BE2C (cell line): ENCODE results near the gene SUPV3L1.

Source experiments
- DNase-seq: peaks from one replicate; pipeline ENCODE4 v3.0.0-alpha.2; 2020
- H3K27me3 ChIP-seq: fragments of 250-450 bp; sonication (Bioruptor Pico); 2 replicates; pipeline ENCODE4 v1.5.1; 2020; ENCODE audit warnings: mild to moderate bottlenecking
- H3K36me3 ChIP-seq: fragments of 250-450 bp; sonication (Bioruptor Pico); 2 replicates; pipeline ENCODE4 v1.5.1; 2020; ENCODE audit warnings: mild to moderate bottlenecking
- H3K4me1 ChIP-seq: fragments of 250-450 bp; sonication (Bioruptor Pico); 2 replicates; pipeline ENCODE4 v1.5.1; 2020
- H3K4me3 ChIP-seq: 2 replicates; pipeline ENCODE4 v1.5.1; 2011; ENCODE audit warnings: low read depth, low read length
- H3K9me3 ChIP-seq: fragments of 250-450 bp; sonication (Bioruptor Pico); 2 replicates; pipeline ENCODE4 v1.5.1; 2020
- TF ChIP-seq, protein P1 (sequence below): IDR thresholded peaks from 2 replicates; pipeline ENCODE4 v1.5.1; 2012; ENCODE audit warnings: mild to moderate bottlenecking, low read depth, low read length

SUPV3L1 gene

DNA sequence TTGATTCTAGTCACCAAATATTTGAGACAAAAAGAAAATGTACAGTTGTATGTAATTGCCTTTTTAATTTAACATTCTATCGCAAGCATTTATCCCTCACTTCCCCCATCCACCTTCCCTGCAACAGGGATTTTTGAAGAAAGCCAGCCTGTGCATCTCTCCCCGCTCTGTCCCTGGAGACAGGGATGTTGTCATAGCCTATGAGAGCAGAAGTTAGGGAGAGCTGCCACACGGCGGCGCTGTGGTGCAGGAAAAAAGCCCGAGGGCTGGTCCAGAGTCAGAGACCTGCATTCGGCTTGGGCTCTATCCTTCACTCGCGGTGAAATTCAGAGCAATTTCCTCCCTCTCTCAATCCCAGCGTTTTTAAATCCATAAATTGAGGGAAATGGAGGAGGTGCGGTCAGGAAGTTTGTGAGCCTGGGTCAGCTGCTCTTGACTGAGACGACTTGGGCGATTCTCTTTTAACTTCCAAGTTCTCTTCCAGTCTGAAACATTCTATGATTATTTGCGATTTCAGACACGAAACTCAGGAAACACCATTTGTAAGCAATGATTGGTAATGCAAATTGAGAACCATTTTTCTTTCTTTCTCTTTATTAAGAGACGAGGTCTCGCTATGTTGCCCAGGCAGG, 57.6 kb downstream of the SUPV3L1 start:
- peak; percentile 86 for DNase-seq
- Histone ChIP-seq H3K36me3 (no peaks in the 10 kb centered on the region), H3K27me3 (no peaks in the 10 kb centered on the region), H3K4me1 (no peaks in the 10 kb centered on the region), H3K4me3 (no peak overlapping the region), H3K9me3 (no peaks in the 10 kb centered on the region)
- TF ChIP-seq, protein P1, sequence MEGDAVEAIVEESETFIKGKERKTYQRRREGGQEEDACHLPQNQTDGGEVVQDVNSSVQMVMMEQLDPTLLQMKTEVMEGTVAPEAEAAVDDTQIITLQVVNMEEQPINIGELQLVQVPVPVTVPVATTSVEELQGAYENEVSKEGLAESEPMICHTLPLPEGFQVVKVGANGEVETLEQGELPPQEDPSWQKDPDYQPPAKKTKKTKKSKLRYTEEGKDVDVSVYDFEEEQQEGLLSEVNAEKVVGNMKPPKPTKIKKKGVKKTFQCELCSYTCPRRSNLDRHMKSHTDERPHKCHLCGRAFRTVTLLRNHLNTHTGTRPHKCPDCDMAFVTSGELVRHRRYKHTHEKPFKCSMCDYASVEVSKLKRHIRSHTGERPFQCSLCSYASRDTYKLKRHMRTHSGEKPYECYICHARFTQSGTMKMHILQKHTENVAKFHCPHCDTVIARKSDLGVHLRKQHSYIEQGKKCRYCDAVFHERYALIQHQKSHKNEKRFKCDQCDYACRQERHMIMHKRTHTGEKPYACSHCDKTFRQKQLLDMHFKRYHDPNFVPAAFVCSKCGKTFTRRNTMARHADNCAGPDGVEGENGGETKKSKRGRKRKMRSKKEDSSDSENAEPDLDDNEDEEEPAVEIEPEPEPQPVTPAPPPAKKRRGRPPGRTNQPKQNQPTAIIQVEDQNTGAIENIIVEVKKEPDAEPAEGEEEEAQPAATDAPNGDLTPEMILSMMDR = peak; percentile 93

DNA sequence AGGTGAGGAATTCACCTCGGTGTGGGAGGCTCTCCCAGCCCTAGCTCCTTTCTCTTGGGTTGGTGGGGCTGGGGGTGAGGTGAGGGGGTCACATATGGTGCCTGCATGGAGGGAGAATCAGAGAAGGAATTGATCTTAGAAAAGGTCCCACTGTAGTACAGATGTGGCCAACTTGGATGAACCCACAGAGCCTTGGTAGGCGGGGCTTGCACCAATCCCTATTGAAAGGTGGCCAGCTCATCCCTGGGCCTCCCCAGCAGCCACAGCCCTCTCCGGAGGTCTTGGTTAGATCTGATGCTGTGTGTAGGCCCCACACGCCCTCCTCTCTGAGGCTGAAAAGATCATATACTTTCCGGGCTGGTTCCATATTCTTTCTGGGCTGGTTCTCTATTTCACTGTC, 59.1 kb downstream of the SUPV3L1 start:
- Histone ChIP-seq H3K27me3 (no peaks in the 10 kb centered on the region), H3K9me3 (no peaks in the 10 kb centered on the region), H3K36me3 (no peaks in the 10 kb centered on the region), H3K4me3 (no peak overlapping the region), H3K4me1 (no peaks in the 10 kb centered on the region)
- TF ChIP-seq, protein P1 = no peak
- DNase-seq = no peak

DNA sequence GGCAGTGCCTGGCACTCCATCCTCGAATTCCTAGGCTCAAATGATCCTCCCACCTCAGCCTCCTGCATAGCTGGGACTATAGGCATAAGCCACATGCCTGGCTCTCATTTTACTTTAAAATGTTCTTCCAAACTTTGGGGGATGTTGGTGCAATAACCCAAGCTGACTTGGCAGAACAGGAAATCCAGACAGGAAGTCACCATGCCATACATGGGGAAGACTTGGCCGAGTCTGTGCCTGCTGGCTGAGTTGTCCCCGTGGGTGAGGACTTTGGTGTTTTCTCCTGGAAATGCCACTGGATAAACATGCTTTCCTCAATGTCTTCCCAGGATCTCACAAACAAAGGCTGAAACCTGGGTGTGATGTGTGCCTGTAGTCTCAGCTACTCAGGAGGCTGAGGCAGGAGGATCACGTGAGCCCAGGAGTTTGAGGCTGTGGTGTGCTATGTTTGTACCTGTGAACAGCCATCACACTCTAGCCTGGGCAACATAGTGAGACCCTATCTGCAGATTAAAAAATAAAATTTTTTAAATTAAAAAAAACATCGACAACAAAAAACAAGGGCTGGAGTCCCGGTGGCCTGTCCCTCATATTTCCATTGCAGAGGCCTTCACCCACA, 59.9 kb downstream of the SUPV3L1 start:
- TF ChIP-seq, protein P1 = no peak
- no peaks in the 10 kb centered on the region for H3K36me3 ChIP-seq
- no peaks in the 10 kb centered on the region for H3K9me3 ChIP-seq
- no peaks in the 10 kb centered on the region for H3K4me1 ChIP-seq
- no peak for DNase-seq
- H3K27me3 ChIP-seq = no peaks in the 10 kb centered on the region
- no peak overlapping the region for H3K4me3 ChIP-seq

DNA sequence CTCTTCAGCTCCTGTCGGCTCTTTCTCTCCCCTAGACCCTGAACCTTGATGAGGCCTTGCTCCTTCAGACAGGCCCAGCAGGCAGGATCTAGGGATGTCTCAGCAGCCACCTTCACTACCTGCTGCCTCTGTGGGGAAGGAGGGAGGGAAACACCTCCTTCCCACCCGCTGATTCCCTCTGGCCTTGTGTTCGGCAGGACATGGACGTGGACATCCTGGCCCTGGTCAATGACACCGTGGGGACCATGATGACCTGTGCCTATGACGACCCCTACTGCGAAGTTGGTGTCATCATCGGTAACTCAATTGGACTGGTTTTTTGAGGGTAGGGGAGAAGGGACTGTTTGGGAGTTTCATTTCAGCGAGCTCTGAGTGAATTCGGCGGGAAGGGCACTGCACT, 60.4 kb downstream of the SUPV3L1 start:
- TF ChIP-seq, protein P1 = no peak
- no peaks in the 10 kb centered on the region for H3K36me3 ChIP-seq
- H3K9me3 ChIP-seq = no peaks in the 10 kb centered on the region
- DNase-seq = no peak
- no peaks in the 10 kb centered on the region for H3K27me3 ChIP-seq
- H3K4me3 ChIP-seq = no peak overlapping the region
- no peaks in the 10 kb centered on the region for H3K4me1 ChIP-seq

DNA sequence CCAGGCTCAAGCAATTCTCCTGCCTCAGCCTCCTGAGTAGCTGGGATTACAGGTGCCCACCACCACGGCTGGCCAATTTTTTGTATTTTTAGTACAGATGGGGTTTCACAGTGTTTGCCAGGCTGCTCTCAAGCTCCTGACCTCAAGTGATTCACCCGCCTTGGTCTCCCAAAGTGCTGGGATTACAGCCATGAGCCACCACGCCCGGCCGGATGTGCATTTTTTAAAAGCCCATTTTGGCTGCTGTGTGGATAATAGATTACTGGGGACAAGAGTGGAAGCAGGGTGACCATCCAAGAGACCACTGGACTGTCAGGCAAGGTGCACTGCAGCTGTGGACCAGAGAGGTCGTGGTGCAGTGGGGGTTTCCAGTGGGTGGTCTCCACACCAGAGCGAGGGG, 61.5 kb downstream of the SUPV3L1 start:
- Histone ChIP-seq H3K4me1 (no peaks in the 10 kb centered on the region), H3K36me3 (no peaks in the 10 kb centered on the region), H3K4me3 (no peak overlapping the region), H3K9me3 (no peaks in the 10 kb centered on the region), H3K27me3 (no peaks in the 10 kb centered on the region)
- TF ChIP-seq, protein P1 = no peak
- DNase-seq = no peak
